22Rv1 (cell line): ENCODE data around the gene GALNT16.

Experiments
- ZFX ChIP-seq: fragments of 450-650 bp; IDR thresholded peaks from 2 replicates; pipeline ENCODE4 v1.6.1; 2017; ENCODE audit warnings: antibody characterized with exemption, borderline replicate concordance
- TF ChIP-seq, protein P1 (sequence below): fragments of 450-650 bp; IDR thresholded peaks from 2 replicates; pipeline ENCODE4 v1.5.1; 2017; ENCODE audit warnings: mild to moderate bottlenecking

- TF ChIP-seq, protein P1, sequence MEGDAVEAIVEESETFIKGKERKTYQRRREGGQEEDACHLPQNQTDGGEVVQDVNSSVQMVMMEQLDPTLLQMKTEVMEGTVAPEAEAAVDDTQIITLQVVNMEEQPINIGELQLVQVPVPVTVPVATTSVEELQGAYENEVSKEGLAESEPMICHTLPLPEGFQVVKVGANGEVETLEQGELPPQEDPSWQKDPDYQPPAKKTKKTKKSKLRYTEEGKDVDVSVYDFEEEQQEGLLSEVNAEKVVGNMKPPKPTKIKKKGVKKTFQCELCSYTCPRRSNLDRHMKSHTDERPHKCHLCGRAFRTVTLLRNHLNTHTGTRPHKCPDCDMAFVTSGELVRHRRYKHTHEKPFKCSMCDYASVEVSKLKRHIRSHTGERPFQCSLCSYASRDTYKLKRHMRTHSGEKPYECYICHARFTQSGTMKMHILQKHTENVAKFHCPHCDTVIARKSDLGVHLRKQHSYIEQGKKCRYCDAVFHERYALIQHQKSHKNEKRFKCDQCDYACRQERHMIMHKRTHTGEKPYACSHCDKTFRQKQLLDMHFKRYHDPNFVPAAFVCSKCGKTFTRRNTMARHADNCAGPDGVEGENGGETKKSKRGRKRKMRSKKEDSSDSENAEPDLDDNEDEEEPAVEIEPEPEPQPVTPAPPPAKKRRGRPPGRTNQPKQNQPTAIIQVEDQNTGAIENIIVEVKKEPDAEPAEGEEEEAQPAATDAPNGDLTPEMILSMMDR = no peak
- TF ChIP-seq ZFX = no peak
Observed at GRCh38 chr14:69317102-69317755, 57.3 kb downstream of the GALNT16 start.
